Measurements from ENCODE around the gene SELPLG.
"Not testable (repeated sequence)": the region's sequence is repeated elsewhere in the genome, so short reads cannot be mapped to it uniquely, and the experiment has no call there.

DNA sequence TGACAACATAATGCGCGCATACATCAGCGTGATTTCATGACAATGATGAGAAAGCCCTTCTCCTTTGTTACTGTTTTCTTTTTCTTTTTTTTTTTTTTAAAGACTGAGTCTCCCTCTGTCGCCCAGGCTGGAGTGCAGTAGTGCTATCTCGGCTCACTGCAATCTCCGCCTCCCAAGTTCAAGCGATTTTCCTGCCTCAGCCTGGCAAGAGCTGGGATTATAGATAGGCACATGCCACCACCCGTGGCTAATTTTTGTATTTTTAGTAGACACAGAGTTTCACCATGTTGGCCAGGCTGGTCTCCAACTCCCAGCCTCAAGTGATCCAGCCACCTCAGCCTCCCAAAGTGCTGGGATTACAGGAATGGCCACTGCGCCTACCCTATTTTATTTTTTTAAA, 20.9 kb upstream of the SELPLG start:
- not testable (repeated sequence) for TF ChIP-seq CTCF, POLR2A (IDR thresholded peaks at IDR 0.05)

Data from prostate gland (tissue), 2 donors.